Measurements from ENCODE around the gene TMEM120B.
"Not testable (repeated sequence)": the region's sequence is repeated elsewhere in the genome, so short reads cannot be mapped to it uniquely, and the experiment has no call there.

Gene TMEM120B

DNA sequence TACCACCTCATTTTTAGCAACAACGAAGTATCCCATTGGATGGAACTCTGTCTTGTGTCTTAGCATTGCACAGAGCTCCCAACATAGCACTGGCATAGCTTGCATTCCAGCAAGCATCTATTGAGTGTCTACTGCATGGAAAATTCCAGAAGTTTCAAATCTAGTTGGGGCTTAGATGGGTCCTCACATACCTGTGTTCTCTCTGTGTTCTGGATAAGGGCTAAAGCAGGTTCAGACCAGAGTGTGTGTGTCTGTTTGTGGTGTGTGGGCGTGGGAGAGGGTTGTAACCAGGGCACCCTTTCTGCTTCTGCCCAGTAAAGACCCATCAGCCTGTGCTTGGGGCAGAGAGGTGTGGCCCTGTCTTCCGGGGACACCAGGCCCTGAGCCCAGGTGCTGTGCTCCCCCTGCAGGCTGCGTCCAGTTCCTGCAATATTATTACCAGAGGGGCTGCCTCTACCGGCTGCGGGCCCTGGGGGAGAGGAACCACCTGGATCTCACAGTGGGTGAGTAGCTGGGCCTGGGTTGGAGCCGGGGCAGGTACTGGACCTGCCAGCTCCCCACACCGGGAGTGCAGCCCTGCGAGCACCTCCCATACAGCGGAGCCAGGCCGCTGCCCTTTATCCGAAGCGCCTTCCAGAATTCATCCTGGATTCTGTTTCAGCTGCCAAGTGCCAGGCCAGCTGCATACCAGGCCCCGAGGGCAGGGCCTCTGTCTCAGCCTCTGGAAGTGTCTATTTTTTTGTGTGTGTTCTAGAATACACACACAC is 60.6 kb downstream of the TMEM120B start:
- in situ Hi-C loops (cut with MboI; ENCODE audit: low sequenced_read_pairs) = no loop called here

DNA sequence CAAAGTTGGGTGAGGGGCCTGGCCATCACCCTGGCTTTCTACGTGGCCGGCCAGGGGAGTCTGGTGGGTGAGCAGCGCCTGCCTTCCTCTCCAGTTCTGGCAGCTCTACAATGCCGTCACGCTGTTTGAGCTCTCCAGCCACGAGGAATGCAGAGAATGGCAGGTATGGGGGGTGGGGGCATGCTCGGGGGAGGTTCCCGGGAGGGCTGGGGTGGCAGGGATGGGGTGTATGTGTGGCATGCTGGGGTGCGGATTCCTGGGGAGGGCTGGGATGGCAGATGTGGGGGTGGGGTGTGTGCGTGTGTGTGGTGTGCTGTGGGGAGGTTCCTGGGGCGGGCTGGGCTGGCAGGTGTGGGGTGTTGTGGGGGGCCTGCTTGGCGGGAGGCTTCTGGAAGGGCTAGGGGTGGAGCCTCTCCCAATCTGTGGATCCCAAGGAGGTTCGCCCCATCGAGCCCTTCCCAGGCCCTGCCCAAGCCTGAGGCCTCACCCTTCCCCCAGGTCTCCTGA is 62.5 kb downstream of the TMEM120B start:
- in situ Hi-C loops (cut with MboI; ENCODE audit: low sequenced_read_pairs) = no loop called here

DNA sequence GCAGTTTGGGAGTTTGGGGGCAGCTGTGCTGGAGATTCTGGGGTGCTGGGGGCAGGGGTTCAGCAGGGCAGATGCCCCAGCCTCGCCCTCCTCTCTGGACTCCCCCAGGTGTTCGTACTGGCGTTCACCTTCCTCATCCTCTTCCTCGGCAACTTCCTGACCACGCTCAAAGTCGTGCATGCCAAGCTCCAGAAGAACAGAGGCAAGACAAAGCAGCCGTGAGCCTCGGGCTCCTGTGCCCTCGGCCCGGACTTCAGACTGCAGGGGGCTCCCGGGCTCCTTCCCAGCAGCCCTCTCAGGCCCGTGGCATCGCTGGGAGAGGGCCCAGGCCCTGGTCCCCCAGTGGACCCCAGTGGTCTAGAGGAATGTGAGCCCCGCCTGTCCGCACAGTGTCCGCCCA is 62.9 kb downstream of the TMEM120B start:
- in situ Hi-C loops (cut with MboI; ENCODE audit: low sequenced_read_pairs) = no loop called here

DNA sequence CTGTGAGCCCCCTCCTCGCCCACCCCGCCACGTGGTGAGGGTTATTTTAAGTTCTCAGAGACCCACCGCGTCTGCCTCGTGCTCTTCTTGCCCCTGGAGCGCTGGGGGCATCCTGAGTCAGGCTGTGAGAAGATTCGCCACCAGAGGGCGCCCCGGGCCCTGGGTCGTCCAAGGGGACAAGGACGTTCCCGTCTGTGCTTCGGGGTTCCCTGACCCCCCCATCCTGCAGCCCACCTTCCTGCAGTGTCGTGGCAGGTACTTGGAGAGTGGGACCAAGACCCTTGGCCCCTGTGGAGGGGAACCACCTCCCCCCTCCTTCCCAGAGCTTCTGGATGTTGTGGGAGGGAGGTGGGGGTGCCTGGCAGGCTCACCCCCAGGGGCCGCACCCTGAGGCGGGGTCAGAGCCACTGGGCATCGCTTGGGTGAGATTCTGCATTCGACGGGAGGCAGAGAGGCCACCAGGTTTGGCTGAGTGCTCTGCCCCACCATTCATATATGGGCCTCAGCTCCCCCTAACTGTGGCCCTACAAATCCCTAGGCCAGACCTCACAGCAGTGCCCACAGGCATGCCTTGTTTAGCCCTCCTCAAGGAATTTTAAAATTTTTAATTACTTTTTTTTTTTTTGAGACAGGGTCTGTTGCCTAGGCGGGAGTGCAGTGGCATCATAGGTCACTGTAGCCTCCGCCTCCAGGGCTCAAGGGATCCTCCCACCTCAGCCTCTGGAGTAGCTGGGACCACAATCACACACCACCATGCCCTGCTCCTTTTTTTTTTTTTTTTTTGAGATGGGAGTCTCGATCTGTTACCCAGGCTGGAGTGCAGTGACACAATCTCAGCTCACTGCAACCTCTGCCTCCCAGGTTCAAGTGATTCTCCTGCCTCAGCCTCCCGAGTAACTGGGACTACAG is 63.9 kb downstream of the TMEM120B start:
- in situ Hi-C loops (cut with MboI; ENCODE audit: low sequenced_read_pairs) = no loop called here

DNA sequence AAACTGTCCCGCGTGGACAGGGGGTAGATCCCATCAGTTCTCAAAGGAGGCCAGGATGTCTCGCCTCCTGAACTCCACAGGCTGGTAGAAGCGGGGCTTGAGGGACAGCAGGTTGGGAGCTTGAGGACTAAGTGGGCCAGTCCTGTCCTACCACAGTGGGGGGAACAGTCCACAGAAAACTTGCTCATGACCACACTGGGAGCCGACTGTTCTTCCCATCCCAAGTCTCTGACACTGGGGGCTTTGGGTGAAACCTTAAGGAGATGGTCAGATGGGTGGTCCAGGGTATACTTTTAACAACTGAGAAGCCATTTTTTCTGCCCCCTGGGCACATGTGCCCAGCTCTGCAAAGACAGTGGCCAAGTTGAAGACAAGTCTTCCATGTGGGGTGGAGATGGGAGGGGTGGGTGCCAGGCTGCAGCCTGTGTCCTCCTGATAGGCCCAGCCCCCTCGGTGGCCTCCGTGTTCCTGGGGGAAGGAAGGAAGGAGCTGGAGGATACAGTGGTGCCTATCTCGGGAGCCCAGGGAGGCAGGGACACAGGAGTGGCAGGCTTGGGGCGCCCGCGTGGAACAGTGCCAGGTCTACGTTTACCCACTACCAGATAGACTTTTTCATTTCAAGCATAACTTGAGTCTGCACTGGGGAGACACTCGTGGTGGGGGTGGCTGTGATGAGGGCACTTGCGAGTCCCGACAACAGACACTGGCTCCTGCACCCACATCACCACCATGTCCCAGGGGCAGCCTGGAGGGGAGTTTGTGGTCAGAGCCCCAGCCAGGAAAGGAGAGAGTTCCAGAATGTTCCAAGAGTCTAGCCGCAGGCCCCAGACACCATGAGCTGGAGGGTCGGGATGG is 66.2 kb downstream of the TMEM120B start:
- in situ Hi-C loops (cut with MboI; ENCODE audit: low sequenced_read_pairs) = no loop called here

DNA sequence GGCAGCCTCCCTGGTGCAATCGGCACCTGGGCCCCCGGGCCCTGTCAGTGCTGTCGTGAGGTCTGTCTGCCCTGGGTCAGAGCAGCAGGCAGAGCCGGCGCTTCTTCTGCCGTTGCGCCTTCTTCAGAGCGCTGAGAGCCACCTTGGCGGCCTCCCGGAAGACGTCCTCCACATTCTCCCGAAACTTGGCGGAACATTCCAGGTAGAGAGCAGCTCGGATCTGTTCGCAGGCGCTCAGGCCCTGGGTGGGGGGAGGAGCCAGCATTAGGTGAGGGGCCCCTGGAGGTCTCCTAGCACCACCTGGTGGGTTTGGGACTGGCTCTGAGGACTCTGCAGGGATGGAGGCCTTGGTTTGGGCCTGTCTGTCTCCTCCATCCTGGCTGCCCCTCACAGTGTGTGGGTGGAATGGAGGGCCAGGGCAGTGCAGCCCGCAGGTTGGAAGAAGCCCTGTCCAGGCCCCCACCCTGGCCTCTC is 66.9 kb downstream of the TMEM120B start:
- in situ Hi-C loops (cut with MboI; ENCODE audit: low sequenced_read_pairs) = no loop called here

DNA sequence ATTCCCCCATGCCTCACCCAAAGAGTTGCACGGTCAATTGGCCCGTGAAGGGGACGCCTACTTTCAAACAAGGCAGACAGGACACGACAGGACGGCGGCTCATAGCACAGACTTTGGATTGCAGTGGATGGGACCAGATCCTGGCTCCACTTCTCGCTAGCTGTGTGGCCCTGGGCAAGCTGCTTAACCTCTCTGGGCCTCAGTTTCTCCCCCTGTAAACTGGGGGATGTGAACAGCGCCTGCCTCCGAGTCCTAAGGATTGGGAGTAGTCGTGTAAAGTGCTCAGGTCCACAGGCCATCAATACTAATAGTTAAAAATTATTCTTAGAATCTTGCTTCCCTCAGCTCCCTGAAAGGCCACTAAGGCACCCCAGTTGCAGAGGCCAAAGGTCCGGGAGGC is 67.9 kb downstream of the TMEM120B start:
- in situ Hi-C loops (cut with MboI; ENCODE audit: low sequenced_read_pairs) = no loop called here

DNA sequence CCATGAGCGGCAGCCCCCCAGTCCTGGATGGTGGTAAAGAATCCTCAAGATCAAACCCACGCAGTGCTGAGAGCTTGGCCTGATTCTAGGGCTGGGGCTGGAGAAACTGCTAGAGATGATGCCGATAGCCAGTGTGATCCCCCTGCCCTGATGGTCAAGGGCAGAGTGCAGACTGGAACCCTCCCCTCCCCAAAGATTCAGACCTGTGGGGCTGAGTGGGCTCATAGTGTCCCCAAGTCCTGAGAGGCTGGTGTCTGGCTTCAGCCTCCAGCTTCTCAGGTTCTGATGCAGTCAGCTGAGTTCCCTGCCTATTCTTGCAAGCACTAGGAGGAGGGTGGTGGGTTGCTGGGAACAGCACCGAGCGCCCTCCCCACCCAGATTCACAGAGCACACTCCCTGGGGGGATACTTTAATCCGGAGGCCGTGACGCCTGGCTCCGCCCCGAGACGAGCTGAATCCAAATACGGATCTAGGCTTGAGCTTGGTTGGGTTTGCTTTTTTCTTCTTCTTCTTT is 69.0 kb downstream of the TMEM120B start:
- in situ Hi-C loops (cut with MboI; ENCODE audit: low sequenced_read_pairs) = no loop called here

DNA sequence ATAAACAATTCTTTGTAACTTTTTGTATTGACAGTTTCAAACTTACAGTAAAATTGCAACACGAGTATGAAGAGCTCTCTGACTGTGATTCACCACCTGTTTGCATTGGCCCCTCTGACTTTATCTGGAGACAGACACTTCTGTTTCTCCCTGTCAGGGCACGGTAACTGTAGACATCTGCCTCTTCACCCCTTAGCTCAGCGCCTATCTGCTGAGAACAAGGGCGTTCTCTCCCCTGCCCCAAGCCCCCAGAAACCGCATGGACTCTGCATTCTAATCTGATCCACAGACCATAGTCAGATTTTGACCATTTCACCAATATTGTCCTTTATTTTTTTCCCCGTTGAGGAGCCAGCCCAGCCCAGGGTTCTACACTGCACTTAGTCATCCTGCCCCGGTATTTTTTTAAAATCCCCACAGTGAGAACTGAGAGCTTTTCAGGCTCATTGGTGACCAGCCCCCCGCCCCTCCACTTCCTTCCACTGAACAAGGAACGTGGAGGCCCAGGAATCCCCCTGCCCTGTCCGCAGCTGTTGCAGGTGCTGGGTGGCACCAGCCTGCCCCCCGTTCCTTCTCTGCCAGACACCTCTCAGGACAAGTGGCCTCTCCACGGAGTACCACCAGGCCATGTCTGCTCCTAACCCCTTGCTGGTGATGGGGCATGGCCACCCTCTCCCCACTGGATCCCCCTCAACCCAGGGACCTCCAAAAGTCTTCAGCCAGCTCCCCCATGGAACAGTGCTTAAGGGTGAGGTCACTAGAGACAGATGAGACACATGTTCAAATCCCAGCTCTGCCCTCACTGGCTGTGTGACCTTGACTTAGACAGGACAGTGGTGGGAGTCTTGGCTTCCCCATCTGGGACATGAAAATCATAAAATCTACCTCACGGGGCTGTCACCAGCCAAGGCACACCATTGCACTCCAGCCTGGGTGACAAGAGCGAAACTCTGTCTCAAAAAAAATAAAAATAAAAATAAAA is 69.7 kb downstream of the TMEM120B start:
- in situ Hi-C loops (cut with MboI; ENCODE audit: low sequenced_read_pairs) = no loop called here

DNA sequence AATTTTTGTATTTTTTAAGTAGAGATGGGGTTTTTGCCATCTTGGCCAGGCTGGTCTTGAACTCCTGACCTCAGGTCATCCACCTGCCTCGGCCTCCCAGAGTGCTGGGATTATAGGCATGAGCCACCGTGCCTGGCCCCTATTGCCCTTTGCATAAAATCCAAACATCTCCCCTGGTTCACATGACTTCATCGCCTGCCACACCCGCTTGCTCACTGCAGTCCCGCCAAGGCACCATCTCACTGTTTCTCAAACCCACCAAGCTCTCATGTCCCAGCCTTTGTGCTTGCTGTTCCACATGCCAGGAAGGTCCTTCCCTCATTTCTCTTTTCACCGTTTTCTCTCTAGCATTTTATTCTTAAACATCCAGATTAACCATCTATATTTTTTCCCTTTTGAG is 71.2 kb downstream of the TMEM120B start:
- in situ Hi-C loops (cut with MboI; ENCODE audit: low sequenced_read_pairs) = no loop called here

DNA sequence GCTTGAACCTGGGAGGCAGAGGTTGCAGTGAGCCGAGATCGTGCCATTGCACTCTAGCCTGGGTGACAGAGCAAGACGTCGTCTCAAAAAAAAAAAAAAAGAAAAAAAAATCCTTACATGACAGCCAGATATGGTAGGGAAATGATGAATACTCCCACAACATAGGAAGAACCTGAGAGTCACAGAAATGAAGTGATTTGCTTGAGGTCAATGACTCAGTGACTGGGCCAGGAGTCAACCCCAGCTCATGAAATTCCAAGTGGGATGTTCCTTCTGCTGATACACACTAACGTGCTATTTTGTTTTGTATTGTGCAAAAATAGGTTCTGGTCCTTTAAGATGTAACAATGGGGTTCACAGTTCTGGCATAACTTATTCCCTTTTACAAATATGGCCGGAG is 71.9 kb downstream of the TMEM120B start:
- in situ Hi-C loops (cut with MboI; ENCODE audit: low sequenced_read_pairs) = no loop called here

DNA sequence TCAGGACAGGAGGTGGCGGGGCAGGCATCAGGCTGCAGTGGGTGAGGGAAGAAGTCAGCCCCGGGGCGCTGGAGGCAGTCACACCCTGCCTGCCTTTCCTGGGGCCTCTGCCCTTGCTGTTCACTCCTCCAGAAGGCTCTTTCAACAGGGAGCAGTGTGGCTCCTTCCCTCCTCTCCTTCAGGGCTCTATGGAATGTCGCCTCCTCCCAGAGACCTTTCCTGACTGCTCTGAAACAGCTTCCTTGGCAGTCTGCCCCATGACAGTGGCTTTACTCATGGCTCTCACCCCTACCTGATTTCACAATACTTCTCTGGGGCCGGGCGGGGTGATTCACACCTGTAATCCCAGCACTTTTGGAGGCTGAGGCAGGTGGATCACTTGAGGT is 73.9 kb downstream of the TMEM120B start:
- in situ Hi-C loops (cut with MboI; ENCODE audit: low sequenced_read_pairs) = no loop called here

DNA sequence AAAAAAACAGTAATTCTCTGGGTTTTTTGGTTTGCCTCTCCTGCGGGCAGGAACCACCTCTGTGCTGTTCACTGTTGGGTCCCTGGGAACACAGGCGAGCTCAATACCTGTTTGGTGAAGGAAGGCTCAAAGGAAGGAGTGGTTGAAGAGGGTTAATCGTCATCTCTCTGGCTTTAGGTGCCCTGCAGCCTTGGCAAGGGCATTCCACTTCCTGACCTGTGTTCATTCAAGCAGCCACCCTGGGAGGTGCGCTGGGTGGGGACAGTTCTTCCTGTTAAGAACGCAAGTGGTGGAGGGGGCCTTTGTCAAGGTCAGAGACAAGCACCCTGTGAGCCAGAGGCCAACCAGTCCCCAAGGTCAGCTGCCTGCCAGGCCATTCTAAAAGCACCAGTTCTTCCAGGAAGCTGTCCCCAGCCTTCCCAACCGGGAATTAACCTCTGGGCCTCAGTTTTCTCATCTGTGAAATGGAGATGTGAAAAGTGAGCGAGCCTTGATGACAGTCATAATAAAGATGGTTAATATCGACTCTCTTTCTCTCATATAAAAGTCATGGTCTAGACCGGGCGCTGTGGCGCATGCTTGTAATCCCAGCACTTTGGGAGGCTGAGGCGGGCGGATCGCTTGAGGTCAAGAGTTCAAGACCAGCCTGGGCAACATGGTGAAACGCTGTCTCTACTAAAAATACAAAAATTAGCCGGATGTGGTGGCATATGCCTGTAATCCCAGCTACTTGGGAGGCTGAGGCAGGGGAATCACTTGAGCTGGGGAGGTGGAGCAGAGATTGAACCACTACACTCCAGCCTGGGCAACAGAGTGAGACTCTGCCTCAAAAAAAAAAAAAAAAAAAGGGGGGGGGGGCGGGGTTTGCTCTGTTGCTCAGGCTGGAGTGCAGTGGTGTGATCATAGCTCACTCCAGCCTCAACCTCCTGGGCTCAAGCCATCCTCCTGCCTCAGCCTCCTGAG is 74.8 kb downstream of the TMEM120B start:
- in situ Hi-C loops (cut with MboI; ENCODE audit: low sequenced_read_pairs) = no loop called here

DNA sequence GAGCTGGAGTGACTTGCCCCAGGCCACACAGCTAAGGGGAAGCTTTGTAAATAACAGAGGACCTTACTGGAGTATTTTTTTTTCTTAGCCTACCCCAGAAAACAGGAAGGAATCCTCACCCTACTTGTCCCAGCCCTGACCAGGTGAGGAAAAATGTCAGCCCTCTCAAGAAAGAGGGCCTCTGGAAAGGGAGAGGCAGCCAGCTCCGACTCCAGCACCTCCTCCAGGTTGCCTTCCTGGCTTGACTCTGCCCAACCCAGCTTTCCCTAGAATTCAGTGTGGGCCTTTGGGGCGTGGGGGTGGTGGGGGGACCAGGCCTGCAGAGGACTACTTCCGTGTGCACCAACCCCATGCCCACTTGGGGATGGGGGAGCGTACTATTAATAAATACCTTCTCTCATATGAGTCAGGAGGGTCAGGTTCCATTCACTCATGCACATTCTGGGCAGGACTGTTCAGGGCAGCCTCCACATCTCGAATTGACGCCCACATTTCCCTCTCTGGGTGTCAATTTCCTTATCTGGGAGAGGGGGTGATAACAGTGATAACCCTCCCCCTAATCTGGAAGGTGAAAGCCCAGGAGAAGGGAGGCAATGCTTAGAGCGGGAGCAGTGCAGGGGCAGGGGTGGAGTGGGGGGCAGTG is 75.7 kb downstream of the TMEM120B start:
- in situ Hi-C loops (cut with MboI; ENCODE audit: low sequenced_read_pairs) = no loop called here

DNA sequence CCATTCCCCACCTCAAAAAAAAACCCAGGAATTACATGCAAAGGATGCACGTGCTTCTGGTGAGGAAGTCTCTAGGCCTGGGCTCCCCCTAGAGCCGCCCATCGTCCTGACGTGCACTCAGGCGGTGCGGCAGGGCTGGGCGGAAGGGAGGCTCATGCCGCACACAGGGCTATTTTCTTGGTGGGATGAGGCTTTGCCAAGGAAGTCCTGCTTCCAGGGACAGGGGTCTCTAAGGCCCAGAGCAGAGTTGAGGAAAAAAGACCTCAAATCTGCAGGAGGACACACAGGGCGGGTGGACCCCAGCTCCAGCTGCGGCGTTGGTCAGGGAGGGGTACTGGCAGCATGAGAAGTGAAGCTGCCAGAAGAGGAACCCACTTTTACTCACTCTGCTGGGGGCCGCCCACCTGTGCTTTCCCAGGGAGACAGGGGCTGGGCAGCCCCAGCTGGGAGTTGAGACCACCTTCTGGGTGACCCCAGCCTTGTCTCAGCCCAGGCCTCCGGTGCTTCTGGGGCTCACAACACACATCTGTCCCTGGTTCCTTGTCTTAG is 76.8 kb downstream of the TMEM120B start:
- in situ Hi-C loops (cut with MboI; ENCODE audit: low sequenced_read_pairs) = no loop called here

DNA sequence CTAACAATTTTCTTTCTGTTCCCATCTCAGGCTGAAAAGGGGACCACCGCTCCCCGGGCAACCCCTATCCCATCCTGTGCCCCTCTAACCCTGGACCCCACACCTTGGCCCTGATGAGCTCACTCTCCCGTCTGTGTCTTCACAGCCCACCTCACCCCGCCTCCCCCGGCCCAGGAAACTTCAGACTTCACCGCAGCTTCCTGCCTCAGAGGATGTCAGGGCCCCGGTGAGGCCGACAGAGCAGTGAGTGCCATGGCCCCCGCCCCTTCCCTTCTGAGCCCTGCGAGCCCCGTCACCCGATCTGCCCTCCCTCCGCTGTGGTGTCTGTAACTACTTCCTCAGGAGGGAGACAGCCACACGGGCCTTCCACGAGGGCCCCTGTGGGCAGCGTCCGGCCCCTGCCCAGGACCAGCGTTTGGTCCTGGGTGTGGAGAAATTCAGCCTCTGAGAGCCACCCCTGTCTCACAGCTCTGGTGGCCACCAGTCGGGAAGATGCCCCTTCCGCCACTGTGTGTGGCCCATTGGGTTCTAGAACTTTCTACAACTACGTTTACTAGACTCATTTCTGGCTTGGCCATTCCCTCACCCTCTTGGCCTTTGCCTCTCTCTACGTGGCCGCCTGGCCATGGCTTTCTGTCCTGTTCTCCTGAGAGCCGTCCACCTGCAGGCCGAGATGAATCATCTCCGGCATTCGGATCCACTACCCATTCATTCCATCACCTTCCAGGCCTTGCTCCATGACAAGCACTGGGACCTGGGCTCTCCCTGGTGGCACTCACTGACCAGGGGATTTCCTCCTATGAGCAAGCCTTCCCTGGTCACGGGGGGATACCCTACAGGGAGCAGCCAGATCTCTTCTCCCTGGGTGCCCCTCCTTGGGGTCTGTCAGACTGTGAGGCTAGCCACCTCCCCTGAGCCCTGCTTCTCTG is 77.5 kb downstream of the TMEM120B start:
- in situ Hi-C loops (cut with MboI; ENCODE audit: low sequenced_read_pairs) = no loop called here

DNA sequence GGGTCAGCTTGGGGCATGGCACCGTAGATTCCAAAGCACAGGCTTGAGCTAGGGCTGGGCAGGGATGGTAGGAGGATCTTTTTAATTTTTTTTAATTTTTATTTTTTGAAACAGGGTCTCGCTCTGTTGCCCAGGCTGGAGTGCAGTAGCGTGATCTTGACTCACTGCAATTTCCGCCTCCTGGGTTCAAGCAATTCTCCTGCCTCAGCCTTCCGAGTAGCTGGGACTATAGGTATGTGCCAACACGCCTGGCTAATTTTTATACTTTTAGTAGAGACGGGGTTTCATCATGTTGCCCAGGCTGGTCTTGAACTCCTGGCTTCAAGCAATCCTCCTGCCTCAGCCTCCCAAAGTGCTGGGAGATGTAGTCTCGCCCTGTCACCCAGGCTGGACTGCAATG is 78.2 kb downstream of the TMEM120B start:
- in situ Hi-C loops (cut with MboI; ENCODE audit: low sequenced_read_pairs) = not testable (repeated sequence)

Measured in hTERT RPE-1 (cell line).